GM15510 (cell line): Measurements from ENCODE around the gene CHST11.

Experiments used
- POLR2A ChIP-seq: IDR thresholded peaks from 3 replicates; pipeline ENCODE4 v1.6.1; 2011; ENCODE audit warnings: borderline replicate concordance; ENCODE audit not compliant: insufficient read length; ENCODE audit errors: extremely low read depth

CHST11 gene

GRCh38 chr12:104452087-104452486 is 4.7 kb upstream of the CHST11 start:
- TF ChIP-seq POLR2A: no peak

DNA sequence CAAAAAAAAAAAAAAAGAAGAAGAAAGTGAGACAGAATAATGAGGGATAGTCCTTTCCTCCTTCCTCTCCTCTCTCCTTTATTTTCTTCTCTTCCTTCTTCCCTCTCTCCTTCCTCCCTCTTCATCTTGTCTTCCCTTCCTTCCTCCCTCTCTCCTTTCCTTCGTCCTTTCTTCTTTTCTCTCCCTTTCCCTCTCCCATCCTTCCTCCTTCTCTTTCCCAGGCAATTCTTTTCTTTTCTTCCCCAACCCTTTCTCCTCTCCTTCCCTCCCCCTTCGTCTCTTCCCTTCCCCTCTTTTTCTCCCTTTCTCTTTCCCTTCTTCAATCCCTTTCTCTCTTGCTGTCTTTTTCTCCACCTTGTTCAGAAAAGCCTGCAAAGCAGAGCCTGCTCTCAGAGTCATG is 3.6 kb upstream of the CHST11 start:
- TF ChIP-seq POLR2A: no peak

GRCh38 chr12:104454997-104455396 is 1.8 kb upstream of the CHST11 start:
- TF ChIP-seq POLR2A: no peak

GRCh38 chr12:104455578-104456416 is 951 bp upstream of the CHST11 start:
- TF ChIP-seq POLR2A: no peak

DNA sequence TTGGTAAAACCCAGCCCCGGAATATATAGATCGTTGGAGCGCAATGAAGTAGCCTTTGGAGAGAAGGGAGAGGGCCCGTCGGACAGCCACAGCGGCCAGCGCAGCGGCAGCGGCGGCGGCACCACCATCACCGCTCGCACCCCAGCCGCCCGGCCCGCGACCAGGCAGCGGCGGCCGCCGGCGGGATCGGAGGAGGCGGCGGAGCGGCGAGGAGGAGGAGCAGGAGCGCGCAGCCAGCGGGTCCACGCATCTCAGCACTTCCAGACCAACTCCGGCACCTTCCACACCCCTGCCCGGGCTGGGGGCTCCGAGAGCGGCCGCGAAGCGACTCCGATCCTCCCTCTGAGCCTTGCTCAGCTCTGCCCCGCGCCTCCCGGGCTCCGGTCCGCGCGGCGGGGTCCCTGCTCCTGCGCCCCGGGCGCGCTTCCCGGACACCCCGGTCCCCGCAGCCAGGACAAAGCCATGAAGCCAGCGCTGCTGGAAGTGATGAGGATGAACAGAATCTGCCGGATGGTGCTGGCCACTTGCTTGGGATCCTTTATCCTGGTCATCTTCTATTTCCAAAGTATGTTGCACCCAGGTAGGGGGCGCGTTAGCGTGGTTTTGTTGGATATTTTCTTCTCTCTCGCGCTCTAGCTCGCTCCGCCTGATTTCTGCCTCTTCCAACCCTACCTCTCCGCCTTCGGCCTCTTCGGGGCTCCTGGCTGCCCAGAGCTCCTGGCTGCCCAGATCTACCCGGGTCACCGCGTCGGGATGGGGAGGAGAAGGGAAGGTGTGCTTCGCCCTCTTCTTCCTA is 400 bp downstream of the CHST11 start:
- peak; percentile 64 for TF ChIP-seq POLR2A

- TF ChIP-seq POLR2A: peak; percentile 40
Observed at GRCh38 chr12:104457746-104458693, 1.3 kb downstream of the CHST11 start.

DNA sequence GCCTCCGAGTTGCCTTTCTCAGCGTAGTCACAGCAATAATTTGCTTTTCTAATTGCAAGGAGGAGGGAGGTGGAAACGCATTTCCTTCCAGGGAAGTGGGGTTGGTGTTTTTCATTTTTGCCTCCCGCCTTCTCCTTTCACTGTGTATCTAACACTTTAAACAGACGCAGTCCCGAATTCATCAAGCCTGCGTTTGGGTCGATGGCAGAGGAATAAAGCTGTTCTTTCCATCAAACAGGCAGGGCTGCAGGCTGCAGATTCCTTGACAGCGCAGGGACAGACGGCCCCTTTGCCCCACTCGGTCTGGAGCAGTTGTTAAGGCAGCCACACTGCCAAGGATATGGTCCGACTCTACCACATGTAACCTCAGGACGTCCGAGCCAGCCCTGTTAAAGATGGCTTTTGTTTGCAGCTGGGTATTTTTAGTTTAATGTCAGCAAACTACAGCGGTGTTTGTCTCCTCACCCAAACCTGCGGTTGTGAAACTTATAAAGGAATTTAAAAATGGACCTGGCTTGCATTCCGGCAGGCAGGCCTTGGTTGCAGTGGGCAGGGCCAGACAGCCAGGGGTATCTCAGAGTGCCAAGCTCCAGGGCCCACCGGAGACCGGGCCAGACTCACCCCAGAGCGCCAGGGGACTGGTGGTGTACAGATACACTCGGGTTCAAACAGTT is 2.1 kb downstream of the CHST11 start:
- peak; percentile 3 for TF ChIP-seq POLR2A

- TF ChIP-seq POLR2A: no peak
Observed at GRCh38 chr12:104459368-104459909, 2.7 kb downstream of the CHST11 start.

DNA sequence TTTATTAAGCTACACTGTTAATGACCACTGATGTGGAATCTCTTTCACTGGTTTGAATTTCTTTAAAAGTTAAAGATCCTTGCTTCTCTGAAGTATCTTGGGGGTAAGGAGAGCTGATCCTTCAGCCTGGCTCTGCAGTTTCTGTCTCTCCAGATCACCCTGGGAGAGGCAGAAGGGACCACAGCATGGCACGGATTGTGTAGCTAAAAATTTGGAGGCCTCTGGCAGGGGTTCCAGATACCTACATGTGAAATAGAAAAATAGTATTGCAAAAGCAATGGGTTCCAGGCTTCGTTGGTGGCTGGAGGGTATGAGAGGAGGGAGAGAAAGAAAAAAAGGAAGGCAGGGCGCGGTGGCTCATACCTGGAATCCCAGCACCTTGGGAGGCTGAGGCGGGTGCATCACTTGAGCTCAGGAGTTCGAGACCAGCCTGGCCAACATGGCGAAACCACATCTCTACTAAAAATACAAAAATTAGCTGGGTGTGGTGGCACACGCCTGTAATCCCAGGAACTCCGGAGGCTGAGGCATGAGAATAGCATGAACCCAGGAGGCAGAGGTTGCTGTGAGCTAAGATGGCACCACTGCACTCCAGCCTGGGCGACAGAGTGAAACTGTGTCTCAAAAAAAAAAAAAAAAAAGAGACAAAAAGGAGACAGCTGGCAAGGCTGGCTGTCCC is 3.4 kb downstream of the CHST11 start:
- no peak for TF ChIP-seq POLR2A

- TF ChIP-seq POLR2A: no peak
Observed at GRCh38 chr12:104460973-104461698, 4.4 kb downstream of the CHST11 start.

GRCh38 chr12:104462325-104462724 is 5.6 kb downstream of the CHST11 start:
- TF ChIP-seq POLR2A: no peak

- no peak for TF ChIP-seq POLR2A
Observed at GRCh38 chr12:104462931-104463339, 6.2 kb downstream of the CHST11 start.

DNA sequence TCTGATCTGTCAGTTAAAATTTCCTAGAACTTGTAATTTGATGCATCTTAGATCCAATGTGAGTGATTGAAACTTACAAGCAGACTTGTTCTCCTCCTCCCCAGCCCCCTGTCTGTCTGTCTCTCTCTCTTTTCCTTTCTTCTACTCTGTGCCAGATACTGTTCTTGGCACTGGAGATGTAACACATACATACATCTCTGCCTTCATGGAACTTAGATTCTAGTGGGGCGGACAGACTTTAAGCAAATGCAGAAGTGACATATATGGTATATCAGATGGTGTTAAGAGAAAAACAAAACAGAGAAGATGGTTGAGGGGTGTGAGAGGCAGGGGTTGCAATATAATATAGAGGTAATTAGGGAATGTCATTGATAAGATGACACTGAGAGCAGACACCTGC is 6.6 kb downstream of the CHST11 start:
- TF ChIP-seq POLR2A: no peak
